Measurements from ENCODE around the gene FAM168A. TPM values are rescaled to one million over a fixed set of nuclear protein-coding genes. Genes with fewer than 3 reads are reported as not detected.

FAM168A gene
- total RNA-seq, 1 experiment from 2014 or later = 62.8 TPM

GRCh38 chr11:73430326-73430725, 167.6 kb downstream of the FAM168A start:
- intact Hi-C loops (cut with micrococcal nuclease; ENCODE audit: unreplicated experiment) = no loop called here
- TF ChIP-seq REST (IDR thresholded peaks at IDR 0.05; ENCODE audit: insufficient read depth in 1 of 2, low read depth in 2 of 2, low read length in 1 of 2) (no peak), POLR2AphosphoS5 (IDR thresholded peaks at IDR 0.05; ENCODE audit: low read depth, low read length) (no peak), SIN3A (IDR thresholded peaks at IDR 0.05; ENCODE audit: borderline replicate concordance, insufficient read depth, low read depth, low read length) (no peak), TCF7L2 (IDR thresholded peaks at IDR 0.05; ENCODE audit: low read depth, low read length) (no peak), CTCF (IDR thresholded peaks at IDR 0.05) (no peak)
- in situ Hi-C loops (cut with HindIII; ENCODE audit: low pct_unique_long_range_greater_than_20kb, low sequenced_read_pairs) = no loop called here
- Histone ChIP-seq H3K4me3 (ENCODE audit: low read depth in 2 of 2, low read length in 2 of 2) (no peak overlapping the region), H3K27ac (ENCODE audit: low read length) (no peak overlapping the region), H3K27me3 (ENCODE audit: control insufficient read depth, insufficient read depth, low read length) (no peaks in the 10 kb centered on the region), H3K36me3 (ENCODE audit: control insufficient read depth, insufficient read depth, low read length) (no peaks in the 10 kb centered on the region), H3K4me1 (ENCODE audit: control insufficient read depth, insufficient read depth, low read length) (no peaks in the 10 kb centered on the region), H3K9me3 (ENCODE audit: control insufficient read depth, insufficient read depth, low read depth, low read length) (no peaks in the 10 kb centered on the region)
- no TSS peak for BruUV-seq (replicated peaks)
- POLR2A ChIA-PET = no interaction called here
- ATAC-seq (peak; percentile 33; the same call in 1 of the 2 replicates), DNase-seq (ENCODE audit: low read depth, low spot score) (no peak)
- CTCF ChIA-PET = interaction anchor here (0.7 kb wide), 1 partner anchor 76 kb away, joined by 4 read pairs; no protein-coding TSS in a partner anchor

- TF ChIP-seq SIN3A (IDR thresholded peaks at IDR 0.05; ENCODE audit: borderline replicate concordance, insufficient read depth, low read depth, low read length) = no peak
- ATAC-seq = no peak
- in situ Hi-C loops (cut with HindIII; ENCODE audit: low pct_unique_long_range_greater_than_20kb, low sequenced_read_pairs) (no loop called here), intact Hi-C loops (cut with micrococcal nuclease; ENCODE audit: unreplicated experiment) (no loop called here)
- H3K27me3 ChIP-seq (ENCODE audit: control insufficient read depth, insufficient read depth, low read length) = no peaks in the 10 kb centered on the region
- H3K27ac ChIP-seq (ENCODE audit: low read length) = no peak overlapping the region
- BruUV-seq (replicated peaks) = no TSS peak
- H3K36me3 ChIP-seq (ENCODE audit: control insufficient read depth, insufficient read depth, low read length) = no peaks in the 10 kb centered on the region
- H3K9me3 ChIP-seq (ENCODE audit: control insufficient read depth, insufficient read depth, low read depth, low read length) = no peaks in the 10 kb centered on the region
- ChIA-PET POLR2A (no interaction called here), CTCF (interaction anchor here (0.6 to 0.7 kb wide), 2 partner anchors 23 to 77 kb away, joined by 4 to 5 read pairs; no protein-coding TSS in a partner anchor)
- no peak for DNase-seq (ENCODE audit: low read depth, low spot score)
- no peak overlapping the region for H3K4me3 ChIP-seq (ENCODE audit: low read depth in 2 of 2, low read length in 2 of 2)
- no peaks in the 10 kb centered on the region for H3K4me1 ChIP-seq (ENCODE audit: control insufficient read depth, insufficient read depth, low read length)
Observed at GRCh38 chr11:73429121-73429750, 168.7 kb downstream of the FAM168A start.

GRCh38 chr11:73428699-73429098, 169.2 kb downstream of the FAM168A start:
- TF ChIP-seq CTCF (IDR thresholded peaks at IDR 0.05) (no peak), POLR2AphosphoS5 (IDR thresholded peaks at IDR 0.05; ENCODE audit: low read depth, low read length) (no peak), SIN3A (IDR thresholded peaks at IDR 0.05; ENCODE audit: borderline replicate concordance, insufficient read depth, low read depth, low read length) (no peak), REST (IDR thresholded peaks at IDR 0.05; ENCODE audit: insufficient read depth in 1 of 2, low read depth in 2 of 2, low read length in 1 of 2) (no peak)
- Histone ChIP-seq H3K36me3 (ENCODE audit: control insufficient read depth, insufficient read depth, low read length) (no peaks in the 10 kb centered on the region), H3K4me1 (ENCODE audit: control insufficient read depth, insufficient read depth, low read length) (no peaks in the 10 kb centered on the region), H3K4me3 (ENCODE audit: low read depth in 2 of 2, low read length in 2 of 2) (no peak overlapping the region), H3K27me3 (ENCODE audit: control insufficient read depth, insufficient read depth, low read length) (no peaks in the 10 kb centered on the region), H3K9me3 (ENCODE audit: control insufficient read depth, insufficient read depth, low read depth, low read length) (no peaks in the 10 kb centered on the region), H3K27ac (ENCODE audit: low read length) (no peak overlapping the region)
- POLR2A ChIA-PET = no interaction called here
- ATAC-seq = no peak
- in situ Hi-C loops (cut with HindIII; ENCODE audit: low pct_unique_long_range_greater_than_20kb, low sequenced_read_pairs) = no loop called here
- CTCF ChIA-PET = no interaction called here
- no peak for DNase-seq (ENCODE audit: low read depth, low spot score)
- intact Hi-C loops (cut with micrococcal nuclease; ENCODE audit: unreplicated experiment) = no loop called here
- no TSS peak for BruUV-seq (replicated peaks)
